Neural cell (in vitro differentiated cells): ENCODE measurements around the gene WDR70. TPM values are rescaled to one million over a fixed set of nuclear protein-coding genes. Genes with fewer than 3 reads are reported as not detected.

Experiments
- H2AFZ ChIP-seq: fragments of 200-600, 300-800 bp; sonication (generic), shearing (Covaris generic); 2 replicates; pipeline ENCODE4 v1.6.0; 2014; ENCODE audit warnings: low read depth, mild to moderate bottlenecking, antibody characterized with exemption, low read length, moderate library complexity
- H3F3A ChIP-seq: fragments of 200-600 bp; shearing (Covaris generic); 2 replicates; pipeline ENCODE4 v1.6.1; 2016; ENCODE audit warnings: mild to moderate bottlenecking, moderate library complexity, mixed read lengths, antibody characterized with exemption, low read length; ENCODE audit not compliant: insufficient read depth, poor library complexity, severe bottlenecking
- H3K27ac ChIP-seq: fragments of 200-600, 300-800 bp; sonication (generic), shearing (Covaris generic); 2 replicates; pipeline ENCODE4 v1.5.1; 2014; ENCODE audit warnings: mild to moderate bottlenecking, low read length, moderate library complexity
- H3K27me3 ChIP-seq: fragments of 300-800, 200-600 bp; sonication (generic), shearing (Covaris generic); 2 replicates; pipeline ENCODE4 v1.6.0; 2014; ENCODE audit warnings: mild to moderate bottlenecking, low read depth, low read length, moderate library complexity; ENCODE audit not compliant: insufficient read depth
- H3K36me3 ChIP-seq: fragments of 300-800, 200-600 bp; sonication (generic), shearing (Covaris generic); 2 replicates; pipeline ENCODE4 v1.5.1; 2014; ENCODE audit warnings: mild to moderate bottlenecking, antibody characterized with exemption, low read length, moderate library complexity; ENCODE audit not compliant: insufficient read depth
- H3K4me2 ChIP-seq: fragments of 300-800, 200-600 bp; sonication (generic), shearing (Covaris generic); 2 replicates; pipeline ENCODE4 v1.6.0; 2014; ENCODE audit warnings: mild to moderate bottlenecking, low read length
- H3K4me3 ChIP-seq: fragments of 300-800, 200-600 bp; sonication (generic), shearing (Covaris generic); 2 replicates; pipeline ENCODE4 v1.5.1; 2014; ENCODE audit warnings: mild to moderate bottlenecking, low read length, moderate library complexity
- H3K79me2 ChIP-seq: fragments of 200-600 bp; shearing (Covaris generic); replicated peaks from 2 replicates; pipeline ENCODE4 v1.6.0; 2014; ENCODE audit warnings: mild to moderate bottlenecking, low read length, moderate library complexity; ENCODE audit not compliant: insufficient read depth
- H3K9ac ChIP-seq: fragments of 300-800, 200-600 bp; sonication (generic), shearing (Covaris generic); 2 replicates; pipeline ENCODE4 v1.6.1; 2016; ENCODE audit warnings: mild to moderate bottlenecking, low read length, mixed read lengths
- H3K9me2 ChIP-seq: fragments of 200-600 bp; shearing (Covaris generic); 2 replicates; pipeline ENCODE4 v1.6.1; 2016; ENCODE audit warnings: mild to moderate bottlenecking, low read length, mixed read lengths; ENCODE audit not compliant: insufficient read depth
- H3K9me3 ChIP-seq: fragments of 200-600, 300-800 bp; sonication (generic), shearing (Covaris generic); 2 replicates; pipeline ENCODE4 v1.6.1; 2016; ENCODE audit warnings: mild to moderate bottlenecking, mixed run types, low read length, moderate library complexity, mixed read lengths
- H4K20me1 ChIP-seq: fragments of 200-600 bp; shearing (Covaris generic); 2 replicates; pipeline ENCODE4 v1.6.1; 2016; ENCODE audit warnings: mild to moderate bottlenecking, mixed run types; ENCODE audit not compliant: insufficient read depth
- EP300 ChIP-seq: fragments of 450-650 bp; conservative IDR thresholded peaks from 2 replicates; pipeline ENCODE4 v1.6.1; 2014; ENCODE audit warnings: antibody characterized with exemption, mild to moderate bottlenecking, moderate library complexity; ENCODE audit not compliant: poor library complexity, severe bottlenecking
- EZH2 ChIP-seq: fragments of 200-600, 300-800 bp; shearing (Covaris generic), sonication (generic); IDR thresholded peaks from 2 replicates; pipeline ENCODE4 v1.6.1; 2014; ENCODE audit warnings: antibody characterized with exemption, low read length, borderline replicate concordance, mild to moderate bottlenecking; ENCODE audit not compliant: insufficient read depth, poor library complexity, severe bottlenecking
- POLR2AphosphoS5 ChIP-seq: IDR thresholded peaks from 2 replicates; pipeline ENCODE4 v1.6.1; 2012
- RAD21 ChIP-seq: fragments of 450-650 bp; conservative IDR thresholded peaks from 2 replicates; pipeline ENCODE4 v1.6.1; 2014; ENCODE audit warnings: antibody characterized with exemption, mild to moderate bottlenecking, moderate library complexity
- SMC3 ChIP-seq: fragments of 450-650 bp; conservative IDR thresholded peaks from 2 replicates; pipeline ENCODE4 v1.6.1; 2014; ENCODE audit warnings: antibody characterized with exemption, mild to moderate bottlenecking, moderate library complexity; ENCODE audit not compliant: poor library complexity
- TAF1 ChIP-seq: IDR thresholded peaks from 2 replicates; pipeline ENCODE4 v1.6.1; 2012; ENCODE audit warnings: low read depth
- polyA plus RNA-seq: library from polyadenylated mRNA; depleted of rRNA; stranded (reverse); fragments of >200 nt; gene quantifications from 2 replicates; pipeline ENCODE4 v1.2.3, GENCODE V29; 2014
- TF ChIP-seq, protein P1 (sequence below): IDR thresholded peaks from 2 replicates; pipeline ENCODE4 v1.6.1; 2012; ENCODE audit warnings: borderline replicate concordance
- TF ChIP-seq, protein P2 (sequence below): fragments of 450-650 bp; IDR thresholded peaks from 2 replicates; pipeline ENCODE4 v1.5.1; 2014; ENCODE audit warnings: antibody characterized with exemption, mild to moderate bottlenecking, moderate library complexity; ENCODE audit not compliant: poor library complexity, severe bottlenecking

Gene WDR70
- polyA plus RNA-seq, 1 donor from 2014 or later: 40.9 TPM

DNA sequence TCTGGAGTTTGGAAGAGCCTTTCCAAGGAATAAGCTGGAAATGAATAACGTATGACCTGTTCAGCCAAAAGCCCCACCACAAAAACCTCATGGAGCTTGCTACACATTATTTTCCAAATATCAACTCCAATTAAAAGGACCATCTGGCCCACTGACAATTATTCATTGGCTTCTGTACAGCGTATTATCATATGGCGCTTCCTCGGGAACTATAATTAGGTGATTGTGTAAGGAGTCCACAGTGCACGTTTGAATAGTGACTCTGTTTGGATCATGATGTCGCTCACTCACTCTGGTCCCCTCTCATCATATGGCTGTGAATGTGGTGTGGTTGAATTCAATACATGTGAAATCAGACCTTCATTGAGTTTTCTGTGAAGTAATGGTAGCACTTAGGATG, 408.6 kb downstream of the WDR70 start:
- H3K9ac ChIP-seq: no peak overlapping the region
- no peak overlapping the region for H3K27ac ChIP-seq
- H3K36me3 ChIP-seq: no peaks in the 10 kb centered on the region
- no peaks in the 10 kb centered on the region for H3F3A ChIP-seq
- no peaks in the 10 kb centered on the region for H3K9me3 ChIP-seq
- H2AFZ ChIP-seq: no peak overlapping the region
- TF ChIP-seq, protein P1, sequence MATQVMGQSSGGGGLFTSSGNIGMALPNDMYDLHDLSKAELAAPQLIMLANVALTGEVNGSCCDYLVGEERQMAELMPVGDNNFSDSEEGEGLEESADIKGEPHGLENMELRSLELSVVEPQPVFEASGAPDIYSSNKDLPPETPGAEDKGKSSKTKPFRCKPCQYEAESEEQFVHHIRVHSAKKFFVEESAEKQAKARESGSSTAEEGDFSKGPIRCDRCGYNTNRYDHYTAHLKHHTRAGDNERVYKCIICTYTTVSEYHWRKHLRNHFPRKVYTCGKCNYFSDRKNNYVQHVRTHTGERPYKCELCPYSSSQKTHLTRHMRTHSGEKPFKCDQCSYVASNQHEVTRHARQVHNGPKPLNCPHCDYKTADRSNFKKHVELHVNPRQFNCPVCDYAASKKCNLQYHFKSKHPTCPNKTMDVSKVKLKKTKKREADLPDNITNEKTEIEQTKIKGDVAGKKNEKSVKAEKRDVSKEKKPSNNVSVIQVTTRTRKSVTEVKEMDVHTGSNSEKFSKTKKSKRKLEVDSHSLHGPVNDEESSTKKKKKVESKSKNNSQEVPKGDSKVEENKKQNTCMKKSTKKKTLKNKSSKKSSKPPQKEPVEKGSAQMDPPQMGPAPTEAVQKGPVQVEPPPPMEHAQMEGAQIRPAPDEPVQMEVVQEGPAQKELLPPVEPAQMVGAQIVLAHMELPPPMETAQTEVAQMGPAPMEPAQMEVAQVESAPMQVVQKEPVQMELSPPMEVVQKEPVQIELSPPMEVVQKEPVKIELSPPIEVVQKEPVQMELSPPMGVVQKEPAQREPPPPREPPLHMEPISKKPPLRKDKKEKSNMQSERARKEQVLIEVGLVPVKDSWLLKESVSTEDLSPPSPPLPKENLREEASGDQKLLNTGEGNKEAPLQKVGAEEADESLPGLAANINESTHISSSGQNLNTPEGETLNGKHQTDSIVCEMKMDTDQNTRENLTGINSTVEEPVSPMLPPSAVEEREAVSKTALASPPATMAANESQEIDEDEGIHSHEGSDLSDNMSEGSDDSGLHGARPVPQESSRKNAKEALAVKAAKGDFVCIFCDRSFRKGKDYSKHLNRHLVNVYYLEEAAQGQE: no peak
- TF ChIP-seq, protein P2, sequence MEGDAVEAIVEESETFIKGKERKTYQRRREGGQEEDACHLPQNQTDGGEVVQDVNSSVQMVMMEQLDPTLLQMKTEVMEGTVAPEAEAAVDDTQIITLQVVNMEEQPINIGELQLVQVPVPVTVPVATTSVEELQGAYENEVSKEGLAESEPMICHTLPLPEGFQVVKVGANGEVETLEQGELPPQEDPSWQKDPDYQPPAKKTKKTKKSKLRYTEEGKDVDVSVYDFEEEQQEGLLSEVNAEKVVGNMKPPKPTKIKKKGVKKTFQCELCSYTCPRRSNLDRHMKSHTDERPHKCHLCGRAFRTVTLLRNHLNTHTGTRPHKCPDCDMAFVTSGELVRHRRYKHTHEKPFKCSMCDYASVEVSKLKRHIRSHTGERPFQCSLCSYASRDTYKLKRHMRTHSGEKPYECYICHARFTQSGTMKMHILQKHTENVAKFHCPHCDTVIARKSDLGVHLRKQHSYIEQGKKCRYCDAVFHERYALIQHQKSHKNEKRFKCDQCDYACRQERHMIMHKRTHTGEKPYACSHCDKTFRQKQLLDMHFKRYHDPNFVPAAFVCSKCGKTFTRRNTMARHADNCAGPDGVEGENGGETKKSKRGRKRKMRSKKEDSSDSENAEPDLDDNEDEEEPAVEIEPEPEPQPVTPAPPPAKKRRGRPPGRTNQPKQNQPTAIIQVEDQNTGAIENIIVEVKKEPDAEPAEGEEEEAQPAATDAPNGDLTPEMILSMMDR: no peak
- no peak for TF ChIP-seq SMC3
- no peak for TF ChIP-seq TAF1
- no peak for TF ChIP-seq RAD21
- no peak for TF ChIP-seq EP300
- no peak overlapping the region for H3K4me2 ChIP-seq
- H4K20me1 ChIP-seq: no peaks in the 10 kb centered on the region
- H3K27me3 ChIP-seq: no peaks in the 10 kb centered on the region
- H3K9me2 ChIP-seq: no peaks in the 10 kb centered on the region
- no peaks in the 10 kb centered on the region for H3K79me2 ChIP-seq
- H3K4me3 ChIP-seq: no peak overlapping the region

DNA sequence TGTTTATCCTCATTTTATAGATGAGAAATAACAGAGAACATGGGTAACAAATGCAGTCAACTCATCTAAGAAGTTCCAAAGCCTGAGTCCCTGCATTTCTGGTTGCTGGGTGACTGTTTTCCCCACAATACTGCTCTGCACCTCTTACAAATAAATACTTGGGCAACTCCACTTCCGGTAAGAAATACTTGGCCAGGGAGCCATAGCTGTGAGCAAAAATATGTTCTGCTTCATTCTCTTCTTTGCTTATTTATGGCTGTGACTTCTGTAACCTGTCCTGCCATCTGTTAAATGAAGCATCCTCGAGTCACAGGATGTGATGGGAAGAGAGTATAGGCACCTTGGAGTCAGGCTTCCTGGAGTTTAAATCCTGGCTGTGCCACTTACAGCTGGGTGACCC, 410.9 kb downstream of the WDR70 start:
- TF ChIP-seq TAF1 (no peak), EP300 (no peak), EZH2 (no peak), SMC3 (no peak), POLR2AphosphoS5 (no peak)
- TF ChIP-seq, protein P1: no peak
- TF ChIP-seq, protein P2: no peak
- Histone ChIP-seq H3K79me2 (no peaks in the 10 kb centered on the region), H3K36me3 (no peaks in the 10 kb centered on the region), H3K9me3 (no peaks in the 10 kb centered on the region), H3K27me3 (no peaks in the 10 kb centered on the region), H3K4me3 (no peak overlapping the region), H3K4me2 (no peak overlapping the region), H2AFZ (no peak overlapping the region), H4K20me1 (no peaks in the 10 kb centered on the region), H3K27ac (no peak overlapping the region), H3K9me2 (no peaks in the 10 kb centered on the region), H3K9ac (no peak overlapping the region), H3F3A (no peaks in the 10 kb centered on the region)
